ENCODE measurements around the gene RELA. TPM values are rescaled to one million over a fixed set of nuclear protein-coding genes. Genes with fewer than 3 reads are reported as not detected.
A peak's percentile ranks its signal among the peaks of the same experiment; 100 is the strongest.

Gene RELA
- total RNA-seq, 1 donor, result 31.8 TPM

DNA sequence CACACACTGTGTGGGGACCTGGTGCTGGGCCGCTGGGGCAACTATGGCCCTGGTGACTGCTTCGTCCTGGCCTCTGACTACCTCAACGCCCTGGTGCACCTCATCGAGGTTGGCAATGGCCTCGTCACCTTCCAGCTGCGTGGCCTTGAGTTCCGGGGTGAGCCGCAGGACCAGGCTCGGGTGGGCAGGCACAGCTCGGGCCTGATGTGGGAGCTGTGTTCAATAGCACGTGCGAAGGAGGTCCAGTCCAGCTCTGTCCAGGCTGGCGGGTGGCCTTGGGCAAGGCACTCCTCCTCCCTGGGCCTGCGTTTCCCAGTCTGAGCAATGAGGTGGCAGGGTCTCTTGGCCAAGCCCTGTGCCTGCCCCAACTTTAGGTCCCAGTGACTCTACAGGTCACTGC lies 33.1 kb downstream of the RELA start:
- no peak overlapping the region for H3K4me2 ChIP-seq (ENCODE audit: insufficient read depth, low read length)
- H4K20me1 ChIP-seq (ENCODE audit: insufficient read depth, low read length), result peaks cover 6% of the 10 kb centered on the region
- H3K4me1 ChIP-seq (ENCODE audit: insufficient read depth, low read length), result no peaks in the 10 kb centered on the region
- DNase-seq (ENCODE audit: insufficient read length, low spot score, missing footprints), result no peak
- H3K9me3 ChIP-seq (ENCODE audit: low read depth, low read length), result no peaks in the 10 kb centered on the region
- H3K36me3 ChIP-seq (ENCODE audit: insufficient read depth, low read length), result peaks cover 71% of the 10 kb centered on the region
- no peaks in the 10 kb centered on the region for H3K79me2 ChIP-seq (ENCODE audit: insufficient read depth, low read length)
- H3K4me3 ChIP-seq (ENCODE audit: insufficient read depth, low read length), result no peak overlapping the region
- H3K27ac ChIP-seq (ENCODE audit: low read depth, low read length), result no peak overlapping the region
- H2AFZ ChIP-seq (ENCODE audit: low read length), result no peak overlapping the region
- TF ChIP-seq, protein P1, sequence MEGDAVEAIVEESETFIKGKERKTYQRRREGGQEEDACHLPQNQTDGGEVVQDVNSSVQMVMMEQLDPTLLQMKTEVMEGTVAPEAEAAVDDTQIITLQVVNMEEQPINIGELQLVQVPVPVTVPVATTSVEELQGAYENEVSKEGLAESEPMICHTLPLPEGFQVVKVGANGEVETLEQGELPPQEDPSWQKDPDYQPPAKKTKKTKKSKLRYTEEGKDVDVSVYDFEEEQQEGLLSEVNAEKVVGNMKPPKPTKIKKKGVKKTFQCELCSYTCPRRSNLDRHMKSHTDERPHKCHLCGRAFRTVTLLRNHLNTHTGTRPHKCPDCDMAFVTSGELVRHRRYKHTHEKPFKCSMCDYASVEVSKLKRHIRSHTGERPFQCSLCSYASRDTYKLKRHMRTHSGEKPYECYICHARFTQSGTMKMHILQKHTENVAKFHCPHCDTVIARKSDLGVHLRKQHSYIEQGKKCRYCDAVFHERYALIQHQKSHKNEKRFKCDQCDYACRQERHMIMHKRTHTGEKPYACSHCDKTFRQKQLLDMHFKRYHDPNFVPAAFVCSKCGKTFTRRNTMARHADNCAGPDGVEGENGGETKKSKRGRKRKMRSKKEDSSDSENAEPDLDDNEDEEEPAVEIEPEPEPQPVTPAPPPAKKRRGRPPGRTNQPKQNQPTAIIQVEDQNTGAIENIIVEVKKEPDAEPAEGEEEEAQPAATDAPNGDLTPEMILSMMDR (IDR thresholded peaks at IDR 0.05; ENCODE audit: extremely low read depth, low read depth, low read length), result no peak
- H3K27me3 ChIP-seq (ENCODE audit: insufficient read depth, low read length), result no peaks in the 10 kb centered on the region

DNA sequence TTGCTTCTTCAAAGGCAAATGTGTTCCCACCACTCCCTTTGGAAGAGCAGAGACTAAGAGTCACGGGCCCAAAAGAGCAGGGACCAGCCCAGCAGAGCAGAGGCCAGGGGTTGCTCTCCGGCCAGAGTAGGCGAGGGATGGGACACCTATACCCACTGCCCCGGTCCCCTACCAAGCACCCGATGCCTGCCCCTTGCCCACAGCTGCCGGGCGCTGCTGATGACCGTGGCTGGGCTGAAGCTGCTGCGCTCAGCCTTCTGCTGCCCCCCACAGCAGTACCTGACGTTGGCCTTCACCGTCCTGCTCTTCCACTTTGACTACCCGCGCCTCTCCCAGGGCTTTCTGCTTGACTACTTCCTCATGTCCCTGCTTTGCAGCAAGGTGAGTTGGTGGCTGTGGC lies 35.5 kb downstream of the RELA start:
- H3K36me3 ChIP-seq (ENCODE audit: insufficient read depth, low read length), result peaks cover 80% of the 10 kb centered on the region
- TF ChIP-seq, protein P1 (IDR thresholded peaks at IDR 0.05; ENCODE audit: extremely low read depth, low read depth, low read length), result no peak

DNA sequence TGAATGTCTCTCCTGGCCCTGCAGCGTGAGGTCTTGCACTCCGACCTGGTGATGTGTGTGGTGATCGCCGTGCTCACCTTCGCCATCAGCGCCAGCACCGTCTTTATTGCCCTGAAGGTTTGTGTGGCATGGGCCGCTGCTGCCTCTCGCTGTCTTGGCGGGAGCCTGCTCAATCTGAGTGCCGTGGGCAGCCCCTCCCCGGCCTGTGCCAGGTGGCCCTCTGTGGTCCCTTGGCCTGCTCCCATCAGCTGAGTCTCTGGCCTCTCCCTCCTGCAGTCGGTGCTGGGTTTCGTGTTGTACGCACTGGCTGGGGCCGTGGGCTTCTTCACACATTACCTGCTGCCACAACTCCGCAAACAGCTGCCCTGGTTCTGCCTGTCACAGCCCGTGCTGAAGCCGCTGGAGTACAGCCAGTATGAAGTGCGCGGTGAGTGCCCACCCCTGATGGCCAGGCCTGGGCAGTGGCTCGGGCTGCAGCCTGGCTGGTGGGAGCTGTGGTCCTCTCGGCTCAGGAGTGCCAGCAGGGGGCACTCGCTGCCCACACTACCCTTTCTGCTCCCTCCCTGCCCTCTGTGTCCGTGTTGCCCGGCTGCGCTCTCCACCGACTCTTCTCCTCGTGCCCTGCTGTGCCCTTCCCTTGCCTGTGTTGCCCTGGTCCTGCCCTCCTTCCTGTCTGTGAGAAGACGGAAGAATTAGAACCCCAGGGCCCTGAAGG lies 36.9 kb downstream of the RELA start:
- H3K79me2 ChIP-seq (ENCODE audit: insufficient read depth, low read length), result peaks cover 4% of the 10 kb centered on the region
- H3K36me3 ChIP-seq (ENCODE audit: insufficient read depth, low read length), result peaks cover 84% of the 10 kb centered on the region
- H3K27ac ChIP-seq (ENCODE audit: low read depth, low read length), result no peak overlapping the region

More for the DNA sequence above, 35.5 kb downstream of the RELA start:
- Histone ChIP-seq H3K9me3 (ENCODE audit: low read depth, low read length) (no peaks in the 10 kb centered on the region), H3K4me2 (ENCODE audit: insufficient read depth, low read length) (no peak overlapping the region), H2AFZ (ENCODE audit: low read length) (no peak overlapping the region), H3K79me2 (ENCODE audit: insufficient read depth, low read length) (peaks cover 3% of the 10 kb centered on the region), H3K4me1 (ENCODE audit: insufficient read depth, low read length) (no peaks in the 10 kb centered on the region), H3K27ac (ENCODE audit: low read depth, low read length) (no peak overlapping the region), H3K4me3 (ENCODE audit: insufficient read depth, low read length) (no peak overlapping the region), H3K27me3 (ENCODE audit: insufficient read depth, low read length) (no peaks in the 10 kb centered on the region), H4K20me1 (ENCODE audit: insufficient read depth, low read length) (peaks cover 4% of the 10 kb centered on the region)
- DNase-seq (ENCODE audit: insufficient read length, low spot score, missing footprints), result no peak

More for the DNA sequence above, 36.9 kb downstream of the RELA start:
- TF ChIP-seq, protein P1 (IDR thresholded peaks at IDR 0.05; ENCODE audit: extremely low read depth, low read depth, low read length), result peak; percentile 43
- no peaks in the 10 kb centered on the region for H3K27me3 ChIP-seq (ENCODE audit: insufficient read depth, low read length)
- H3K9me3 ChIP-seq (ENCODE audit: low read depth, low read length), result no peaks in the 10 kb centered on the region
- no peak overlapping the region for H3K4me2 ChIP-seq (ENCODE audit: insufficient read depth, low read length)
- H3K4me3 ChIP-seq (ENCODE audit: insufficient read depth, low read length), result no peak overlapping the region
- peak; percentile 97 for DNase-seq (ENCODE audit: insufficient read length, low spot score, missing footprints)
- no peak overlapping the region for H2AFZ ChIP-seq (ENCODE audit: low read length)
- H3K4me1 ChIP-seq (ENCODE audit: insufficient read depth, low read length), result no peaks in the 10 kb centered on the region
- peaks cover 4% of the 10 kb centered on the region for H4K20me1 ChIP-seq (ENCODE audit: insufficient read depth, low read length)
